ENCODE results near the gene PHC3. TPM values are rescaled to one million over a fixed set of nuclear protein-coding genes. Genes with fewer than 3 reads are reported as not detected.

PHC3 gene
- total RNA-seq, 3 donors from 2014 or later, result 65.1 to 117 (median 87.2) TPM

GRCh38 chr3:170054204-170054603 is 127.3 kb downstream of the PHC3 start:
- Histone ChIP-seq H3K4me1 (no peaks in the 10 kb centered on the region), H3K9me3 (no peaks in the 10 kb centered on the region), H3K27me3 (no peaks in the 10 kb centered on the region), H3K4me3 (no peak overlapping the region), H3K36me3 (no peaks in the 10 kb centered on the region), H3K27ac (no peak overlapping the region)
- DNase-seq (ENCODE audit: low spot score in 2 of 2), result no peak
- intact Hi-C loops (cut with DNase I; ENCODE audit: low total_unique reads), result no loop called here
- TF ChIP-seq CTCF (IDR thresholded peaks at IDR 0.05) (no peak), POLR2A (IDR thresholded peaks at IDR 0.05) (no peak), POLR2AphosphoS5 (IDR thresholded peaks at IDR 0.05) (no peak)

DNA sequence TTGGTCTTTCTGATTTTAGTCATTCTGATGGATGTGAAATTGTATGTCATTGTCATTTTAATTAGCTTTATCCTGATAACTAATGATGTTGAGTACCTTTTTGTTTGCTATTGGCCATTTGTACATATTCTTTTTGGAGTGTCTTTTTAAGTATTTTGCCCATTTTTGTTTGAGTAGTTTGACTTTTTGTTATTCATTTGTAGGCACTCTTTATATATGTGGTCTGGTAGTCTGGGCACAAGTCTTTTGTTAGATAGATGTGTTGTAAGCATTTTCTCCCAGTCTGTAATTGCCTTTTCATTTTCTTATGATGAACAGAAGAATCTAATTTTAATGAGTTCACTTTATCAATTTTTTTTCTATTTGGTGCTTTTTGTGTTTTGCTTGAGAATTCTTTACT is 129.1 kb downstream of the PHC3 start:
- Histone ChIP-seq H3K36me3 (no peaks in the 10 kb centered on the region), H3K27me3 (no peaks in the 10 kb centered on the region), H3K9me3 (no peaks in the 10 kb centered on the region), H3K4me3 (no peak overlapping the region), H3K27ac (no peak overlapping the region), H3K4me1 (no peaks in the 10 kb centered on the region)
- intact Hi-C loops (cut with DNase I; ENCODE audit: low total_unique reads), result no loop called here
- no peak for DNase-seq (ENCODE audit: low spot score in 2 of 2)
- TF ChIP-seq POLR2AphosphoS5 (IDR thresholded peaks at IDR 0.05) (no peak), POLR2A (IDR thresholded peaks at IDR 0.05) (no peak)

DNA sequence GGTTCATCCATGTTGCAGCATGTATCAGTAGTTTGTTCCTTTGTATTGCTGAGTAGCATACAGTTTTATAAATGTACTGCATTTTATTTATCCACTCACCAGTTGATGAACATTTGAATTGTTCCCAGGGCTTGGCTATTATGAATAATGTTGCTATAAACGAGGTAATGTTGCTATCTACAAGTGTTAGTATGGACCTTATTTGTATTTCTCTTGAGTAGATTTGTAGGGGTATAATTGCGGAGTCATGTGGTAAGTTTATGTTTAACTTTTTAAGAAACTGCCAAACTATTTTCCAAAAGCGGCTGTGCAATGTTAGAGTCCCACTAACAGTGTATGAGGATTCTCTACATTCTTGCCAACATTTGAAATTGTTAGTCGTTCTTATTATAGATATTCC is 130.8 kb downstream of the PHC3 start:
- intact Hi-C loops (cut with DNase I; ENCODE audit: low total_unique reads), result no loop called here
- Histone ChIP-seq H3K4me1 (no peaks in the 10 kb centered on the region), H3K27me3 (no peaks in the 10 kb centered on the region), H3K9me3 (no peaks in the 10 kb centered on the region), H3K27ac (peak overlapping the region; percentile 33 to 72), H3K36me3 (no peaks in the 10 kb centered on the region), H3K4me3 (no peak overlapping the region)
- no peak for DNase-seq (ENCODE audit: low spot score in 2 of 2)
- no peak for TF ChIP-seq CTCF (IDR thresholded peaks at IDR 0.05)
- TF ChIP-seq POLR2A (IDR thresholded peaks at IDR 0.05), result no peak
- TF ChIP-seq POLR2AphosphoS5 (IDR thresholded peaks at IDR 0.05), result no peak

- peak; percentile 42 to 64 for DNase-seq (ENCODE audit: low spot score in 2 of 2)
- Histone ChIP-seq H3K27me3 (no peaks in the 10 kb centered on the region), H3K27ac (peak overlapping the region; percentile 72 to 87), H3K4me3 (no peak overlapping the region), H3K4me1 (no peaks in the 10 kb centered on the region), H3K36me3 (no peaks in the 10 kb centered on the region), H3K9me3 (no peaks in the 10 kb centered on the region)
- intact Hi-C loops (cut with DNase I; ENCODE audit: low total_unique reads), result no loop called here
- no peak for TF ChIP-seq POLR2A (IDR thresholded peaks at IDR 0.05)
- TF ChIP-seq CTCF (IDR thresholded peaks at IDR 0.05), result no peak
- peak in 1 of 3 donors; percentile 39 for TF ChIP-seq POLR2AphosphoS5 (IDR thresholded peaks at IDR 0.05)
These were observed 132.2 kb downstream of the PHC3 start for GRCh38 chr3:170049146-170050000.

- Histone ChIP-seq H3K9me3 (no peaks in the 10 kb centered on the region), H3K27me3 (no peaks in the 10 kb centered on the region), H3K27ac (peak overlapping the region; percentile 66 to 68), H3K4me3 (no peak overlapping the region), H3K4me1 (no peaks in the 10 kb centered on the region), H3K36me3 (no peaks in the 10 kb centered on the region)
- intact Hi-C loops (cut with DNase I; ENCODE audit: low total_unique reads), result no loop called here
- no peak for DNase-seq (ENCODE audit: low spot score in 2 of 2)
- TF ChIP-seq POLR2AphosphoS5 (IDR thresholded peaks at IDR 0.05) (no peak), CTCF (IDR thresholded peaks at IDR 0.05) (no peak), POLR2A (IDR thresholded peaks at IDR 0.05) (no peak)
These were observed 134.5 kb downstream of the PHC3 start for GRCh38 chr3:170047133-170047404.
